ENCODE data around the gene FCN3.
"Not testable (repeated sequence)": the region's sequence is repeated elsewhere in the genome, so short reads cannot be mapped to it uniquely, and the experiment has no call there.

FCN3 gene

DNA sequence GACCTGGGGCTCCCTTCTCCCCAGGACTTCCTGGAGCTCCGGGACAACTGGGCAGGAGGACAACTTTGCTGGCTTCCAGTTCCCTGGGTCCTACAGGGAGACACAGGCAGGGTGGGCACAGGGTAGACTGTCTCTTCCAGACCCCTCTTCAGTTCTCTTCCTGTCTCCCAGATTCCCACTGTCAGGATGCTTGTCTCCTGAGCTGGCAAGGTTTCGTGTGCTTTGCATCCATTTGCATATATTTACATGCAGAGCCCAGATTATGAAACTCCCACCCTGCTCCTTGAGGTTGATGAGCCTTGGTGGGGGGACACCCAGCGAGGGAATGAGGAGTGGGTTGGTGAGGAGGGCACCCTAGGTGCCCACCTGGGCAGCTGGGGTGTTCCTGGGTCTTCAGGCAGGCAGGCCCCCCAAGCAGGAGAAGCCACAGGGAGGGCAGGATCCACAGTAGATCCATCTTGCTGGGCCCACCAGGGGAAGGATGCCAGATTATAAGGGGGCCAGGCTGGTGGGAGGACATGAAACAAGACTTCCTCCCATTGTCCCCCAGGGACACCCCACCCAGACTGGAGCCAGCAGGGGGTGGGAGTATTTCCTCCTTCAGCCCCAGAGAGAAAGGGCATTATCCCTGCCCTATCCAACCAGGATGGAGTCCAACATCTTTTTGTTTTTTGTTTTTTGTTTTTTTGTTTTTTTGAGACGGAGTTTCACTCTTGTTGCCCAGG lies at the start of gene FCN3:
Gene FCN3 (minus strand): TSS at position 463 of the 725 bp plus-strand sequence. CDS start 6 bp downstream, at position 457.
- DNase-seq, result no peak
- intact Hi-C loops (cut with DNase I), result no loop called here

DNA sequence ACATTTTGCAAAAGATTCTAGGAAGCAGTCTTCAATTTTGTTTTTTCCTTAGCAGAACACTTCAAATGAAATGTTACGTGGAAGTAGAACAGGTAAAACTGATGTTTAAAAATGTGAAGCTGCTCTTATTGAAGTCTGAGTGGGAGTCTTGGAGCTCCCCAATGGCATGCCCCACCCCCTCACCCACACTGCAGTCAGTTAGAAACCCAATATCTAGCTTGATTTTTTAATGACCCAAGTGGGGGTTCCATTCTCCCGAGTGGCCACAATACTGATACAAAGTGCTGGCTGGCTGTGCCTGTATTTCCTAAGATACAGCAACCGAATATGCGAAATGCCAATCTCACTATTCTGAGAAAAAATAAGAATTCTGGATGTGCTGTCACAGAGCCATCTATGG lies 49.1 kb upstream of the FCN3 start:
- intact Hi-C loops (cut with DNase I), result no loop called here
- peak in 2 of 42 donors; percentile 33 to 55 for DNase-seq

DNA sequence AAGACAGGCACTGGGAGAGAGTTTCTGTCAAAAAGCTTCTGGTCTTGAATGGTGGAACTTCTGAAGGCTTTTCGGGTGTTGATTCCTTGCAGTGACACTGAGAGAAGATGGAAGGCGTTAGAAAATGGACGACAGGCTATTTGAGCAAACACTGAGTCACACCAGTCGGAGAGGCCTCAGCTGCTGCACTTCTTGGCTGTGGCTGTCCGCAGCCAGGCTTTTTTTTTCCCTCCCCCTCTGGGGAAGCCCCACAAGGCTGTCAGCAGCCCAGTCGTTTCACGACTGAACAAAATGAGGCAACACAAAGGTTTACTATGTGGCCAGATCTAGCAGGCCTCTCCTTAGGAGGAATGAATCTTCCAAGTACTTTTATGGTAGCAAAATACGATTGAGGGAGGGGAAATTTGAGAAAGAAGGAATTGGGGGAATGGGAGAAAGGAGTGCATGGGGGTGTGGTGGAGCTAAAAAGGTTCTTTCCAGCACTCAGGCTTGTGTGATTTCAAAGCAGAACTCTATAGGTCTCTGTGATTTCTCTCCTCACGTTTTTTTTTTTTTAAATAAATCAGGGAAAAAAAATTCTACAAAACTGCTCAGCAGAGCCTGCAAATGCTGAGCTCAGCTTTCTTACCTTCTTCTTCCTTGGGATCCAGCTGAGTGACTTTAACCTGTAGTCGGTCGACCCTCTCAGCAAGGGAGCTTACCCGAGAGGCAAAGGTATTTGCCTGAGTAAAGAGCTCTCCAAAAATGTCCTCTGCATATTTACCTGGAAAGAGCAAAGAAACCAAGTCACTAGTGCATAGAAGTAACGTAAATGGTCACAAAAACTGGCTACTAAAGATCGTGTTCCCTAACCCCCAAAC lies 43.9 kb upstream of the FCN3 start:
- intact Hi-C loops (cut with DNase I), result loop anchor here (10.0 kb wide), 1 partner anchor 76 kb away; the partner anchor contains the start of gene WASF2
- DNase-seq, result peak in 37 of 42 donors; percentile 45 to 88 (median 68)

DNA sequence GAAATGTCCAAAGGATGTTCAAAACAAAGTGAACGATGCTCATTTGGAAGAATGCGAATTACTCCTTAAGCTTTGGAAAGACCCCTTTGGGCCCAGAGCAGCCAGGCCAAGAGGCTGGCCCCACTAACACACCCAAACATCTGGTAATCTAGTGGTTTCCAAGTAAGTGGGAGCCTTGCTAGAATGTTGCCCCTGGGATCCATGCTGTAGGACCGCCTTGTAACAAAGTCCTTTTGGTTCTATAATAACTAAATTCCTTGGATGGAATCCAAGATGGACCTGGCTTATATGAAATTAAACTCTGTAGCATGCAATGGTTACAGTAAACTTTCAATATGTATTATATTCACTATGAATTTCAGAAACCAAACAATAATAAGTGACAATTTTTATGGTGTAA lies 43.1 kb upstream of the FCN3 start:
- intact Hi-C loops (cut with DNase I), result loop anchor here (10.0 kb wide), 1 partner anchor 77 kb away; the partner anchor contains the start of gene WASF2
- DNase-seq, result no peak

DNA sequence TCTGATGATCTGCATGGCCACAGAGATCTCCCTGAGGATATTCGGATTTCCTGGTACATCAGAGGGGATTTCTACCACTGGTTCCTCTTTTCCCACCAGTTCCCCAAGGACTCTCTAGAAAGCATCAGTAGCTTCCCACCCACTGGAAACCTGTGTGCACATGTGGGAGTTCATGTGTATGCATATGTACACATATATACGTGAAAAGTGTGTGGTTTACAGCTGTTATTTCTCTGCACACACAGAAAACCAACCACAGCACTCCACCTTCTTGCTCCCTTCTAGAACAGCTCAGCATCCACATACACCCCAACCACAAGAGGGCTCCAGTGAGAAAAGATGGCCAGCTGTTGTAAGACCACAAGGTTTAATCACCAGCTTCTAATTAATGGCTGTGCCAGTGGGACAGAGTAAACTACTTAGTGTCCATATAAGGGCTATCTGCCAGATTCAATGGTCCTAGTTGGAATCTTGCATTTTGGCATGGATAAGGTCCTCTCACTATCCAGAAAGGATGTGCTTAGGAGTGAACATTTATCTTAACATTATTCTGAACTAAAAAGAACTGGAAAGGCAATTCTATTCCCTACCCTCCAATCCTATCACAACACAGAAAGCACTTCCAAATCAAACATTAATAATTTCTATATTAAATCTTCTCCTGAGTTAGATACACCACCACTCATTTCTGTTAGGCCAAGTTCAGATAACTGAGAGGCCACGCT lies 41.9 kb upstream of the FCN3 start:
- peak in 13 of 42 donors; percentile 35 to 78 (median 59) for DNase-seq
- intact Hi-C loops (cut with DNase I), result loop anchor here (10.0 kb wide), 1 partner anchor 78 kb away; the partner anchor contains the start of gene WASF2

DNA sequence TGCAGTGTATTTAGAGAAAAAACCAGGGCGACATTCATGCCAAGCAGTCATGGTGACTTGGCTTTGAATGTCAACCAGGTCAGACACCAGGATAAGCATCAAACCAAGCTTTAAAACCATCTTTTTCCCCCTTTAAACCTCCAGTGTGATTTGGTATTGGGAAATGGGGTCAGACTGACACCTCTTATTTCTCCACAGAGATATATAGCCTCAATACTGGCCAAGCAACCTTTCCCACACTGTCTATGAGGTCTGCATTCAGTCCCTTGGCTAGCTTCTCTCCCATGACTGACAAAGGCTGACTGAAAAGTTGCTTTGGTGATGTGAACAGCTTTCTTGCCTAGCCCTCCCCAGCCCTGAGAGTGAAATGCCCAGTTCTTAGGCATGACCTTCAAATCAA lies 39.5 kb upstream of the FCN3 start:
- DNase-seq, result no peak
- intact Hi-C loops (cut with DNase I), result loop anchor here (5.0 to 10.0 kb wide), 2 partner anchors 81 to 183 kb away; partner anchors contain the start of gene WASF2

DNA sequence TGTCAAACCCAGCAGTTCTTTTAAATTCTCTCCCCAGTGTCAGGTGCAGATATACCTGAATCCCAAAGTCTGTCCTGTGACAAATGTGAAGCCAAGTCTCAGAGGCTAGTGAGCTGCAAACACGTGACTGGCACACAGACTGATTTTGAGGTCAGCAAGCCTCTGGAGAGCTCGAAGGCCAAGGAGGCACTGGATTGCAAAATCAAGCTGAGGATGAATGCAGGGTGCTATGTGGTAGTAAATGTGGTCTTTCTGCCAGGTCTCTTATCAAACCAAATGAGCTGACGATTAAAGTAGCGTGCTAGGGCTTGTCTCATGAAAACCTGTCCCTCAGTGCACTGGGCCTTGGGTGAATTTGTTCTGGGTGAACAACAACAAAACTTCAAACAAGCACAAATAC lies 38.4 kb upstream of the FCN3 start:
- intact Hi-C loops (cut with DNase I), result loop anchor here (5.0 to 10.0 kb wide), 2 partner anchors 82 to 184 kb away; partner anchors contain the start of gene WASF2
- DNase-seq, result no peak

DNA sequence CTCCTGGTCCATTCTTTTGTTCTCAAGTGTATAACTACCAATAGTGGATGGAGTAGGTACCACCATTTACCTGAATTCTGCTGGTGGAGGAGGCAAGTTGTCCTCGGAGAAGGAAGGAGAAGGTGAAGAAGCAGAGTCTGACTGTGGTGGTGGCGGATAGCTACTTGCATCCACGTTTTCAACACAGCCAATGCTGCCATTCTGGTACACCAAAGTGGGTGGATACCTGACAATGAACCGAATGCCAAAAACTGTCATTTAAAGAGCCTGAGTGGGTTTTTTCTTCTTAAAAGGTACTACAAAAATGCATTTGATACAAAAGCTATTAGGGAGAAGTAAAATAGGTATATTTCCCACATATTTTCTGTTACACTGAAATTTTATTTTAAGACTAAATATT lies 37.9 kb upstream of the FCN3 start:
- intact Hi-C loops (cut with DNase I), result loop anchor here (5.0 to 10.0 kb wide), 2 partner anchors 82 to 185 kb away; partner anchors contain the start of gene WASF2

DNA sequence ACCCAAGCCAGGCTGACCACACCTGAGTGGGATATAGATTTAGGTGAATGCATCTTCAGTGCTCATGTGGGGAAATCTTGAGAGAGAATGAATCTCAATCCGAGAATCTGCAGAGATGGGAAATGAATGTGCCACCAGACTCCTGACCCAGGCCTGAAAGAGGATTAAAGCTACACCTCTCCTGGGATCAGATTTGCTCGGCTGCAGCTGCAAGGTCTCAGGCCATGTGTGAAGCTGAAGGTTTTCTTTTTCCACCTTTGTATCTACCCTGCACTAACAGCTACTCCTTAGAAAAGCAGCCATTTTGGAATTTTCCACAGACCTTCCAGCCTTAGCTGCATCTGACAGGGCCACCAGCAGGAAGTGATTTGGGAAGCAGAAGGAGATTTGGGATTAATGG lies 36.1 kb upstream of the FCN3 start:
- DNase-seq, result no peak
- intact Hi-C loops (cut with DNase I), result loop anchor here (5.0 to 10.0 kb wide), 2 partner anchors 84 to 187 kb away; partner anchors contain the start of gene WASF2

More for the DNA sequence above, 37.9 kb upstream of the FCN3 start:
- peak in 6 of 42 donors; percentile 50 to 77 (median 66) for DNase-seq

DNA sequence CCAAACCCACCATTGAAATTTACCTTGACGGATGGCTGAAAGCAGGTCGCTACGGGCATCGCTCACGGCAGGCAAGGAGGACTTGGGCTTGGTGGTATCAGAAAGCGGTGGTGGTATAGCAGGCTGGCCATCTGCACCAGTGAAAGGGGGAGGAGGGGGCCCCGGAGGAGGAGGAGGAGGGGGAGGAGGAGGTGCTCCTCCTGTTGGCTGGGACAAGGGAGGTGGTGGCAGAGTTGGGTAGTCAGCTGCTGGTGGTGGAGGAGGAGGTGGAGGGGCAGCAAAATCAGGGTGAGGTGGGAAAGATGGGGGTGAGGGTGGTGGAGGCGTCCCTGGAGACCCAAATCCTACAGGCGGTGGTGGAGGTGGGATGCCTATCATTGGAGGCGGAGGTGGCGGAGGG lies 35.0 kb upstream of the FCN3 start:
- intact Hi-C loops (cut with DNase I), result loop anchor here (5.0 to 10.0 kb wide), 3 partner anchors 85 to 255 kb away; partner anchors contain the start of gene WASF2
- DNase-seq, result no peak

DNA sequence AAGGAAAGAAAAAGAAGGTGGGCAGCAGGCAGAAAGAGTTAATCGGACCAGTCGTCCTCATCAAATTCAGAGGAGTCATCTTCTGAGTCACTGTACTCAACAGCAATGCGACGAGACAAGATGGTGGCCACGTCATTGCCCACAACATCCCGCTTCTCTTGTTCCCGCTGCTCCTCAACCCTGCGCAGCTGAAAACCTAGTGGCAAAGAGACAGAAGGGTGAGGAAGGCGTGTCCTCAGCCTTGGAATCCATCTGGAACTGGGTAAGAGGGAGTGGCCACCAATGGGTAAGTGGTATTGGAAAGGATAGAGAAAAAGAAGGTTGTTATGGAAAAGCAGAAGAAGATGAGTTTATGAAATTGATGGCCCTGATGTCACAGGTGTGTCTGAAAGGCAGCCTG lies 33.5 kb upstream of the FCN3 start:
- intact Hi-C loops (cut with DNase I), result loop anchor here (10.0 kb wide), 1 partner anchor 257 kb away; no protein-coding TSS in a partner anchor
- DNase-seq, result no peak

DNA sequence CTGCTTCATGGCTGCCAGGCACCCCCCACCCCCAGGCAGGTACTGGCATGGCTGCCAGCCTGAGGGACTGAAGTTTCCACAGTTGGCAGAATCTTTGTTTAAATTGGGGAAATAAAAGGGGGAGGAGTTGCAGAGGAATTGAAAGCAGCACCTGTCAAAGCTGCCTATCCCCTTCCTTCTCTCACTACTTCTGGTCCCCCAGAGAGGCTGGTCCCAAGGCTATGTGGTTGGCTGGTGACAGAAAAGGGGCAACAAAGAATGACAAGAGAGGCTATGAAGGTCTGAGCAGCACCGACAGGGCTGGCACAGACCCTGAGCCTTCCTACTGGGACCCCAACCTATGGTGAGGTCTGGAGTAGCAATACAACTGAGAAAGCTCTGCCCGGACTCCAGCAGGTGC lies 32.2 kb upstream of the FCN3 start:
- intact Hi-C loops (cut with DNase I), result loop anchor here (10.0 kb wide), 1 partner anchor 258 kb away; no protein-coding TSS in a partner anchor
- DNase-seq, result not testable (repeated sequence)

DNA sequence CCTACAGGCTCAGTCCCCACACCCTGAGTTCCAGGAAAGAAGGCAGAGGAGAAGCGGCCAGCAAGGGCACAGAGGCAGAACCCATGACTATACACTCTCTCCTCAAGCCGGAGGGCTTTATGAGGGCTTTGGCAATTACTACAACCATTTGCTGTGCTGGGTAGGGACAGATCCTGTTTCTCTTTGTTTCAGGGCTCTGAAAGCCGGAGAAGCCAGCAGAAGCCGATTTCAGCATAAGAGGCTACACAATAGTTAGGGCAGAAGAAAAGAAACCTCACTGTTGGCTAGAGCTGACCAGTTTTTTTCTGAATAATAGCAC lies 31.7 kb upstream of the FCN3 start:
- intact Hi-C loops (cut with DNase I), result loop anchor here (10.0 kb wide), 1 partner anchor 258 kb away; no protein-coding TSS in a partner anchor
- DNase-seq, result peak in 5 of 42 donors; percentile 31 to 63 (median 53)

DNA sequence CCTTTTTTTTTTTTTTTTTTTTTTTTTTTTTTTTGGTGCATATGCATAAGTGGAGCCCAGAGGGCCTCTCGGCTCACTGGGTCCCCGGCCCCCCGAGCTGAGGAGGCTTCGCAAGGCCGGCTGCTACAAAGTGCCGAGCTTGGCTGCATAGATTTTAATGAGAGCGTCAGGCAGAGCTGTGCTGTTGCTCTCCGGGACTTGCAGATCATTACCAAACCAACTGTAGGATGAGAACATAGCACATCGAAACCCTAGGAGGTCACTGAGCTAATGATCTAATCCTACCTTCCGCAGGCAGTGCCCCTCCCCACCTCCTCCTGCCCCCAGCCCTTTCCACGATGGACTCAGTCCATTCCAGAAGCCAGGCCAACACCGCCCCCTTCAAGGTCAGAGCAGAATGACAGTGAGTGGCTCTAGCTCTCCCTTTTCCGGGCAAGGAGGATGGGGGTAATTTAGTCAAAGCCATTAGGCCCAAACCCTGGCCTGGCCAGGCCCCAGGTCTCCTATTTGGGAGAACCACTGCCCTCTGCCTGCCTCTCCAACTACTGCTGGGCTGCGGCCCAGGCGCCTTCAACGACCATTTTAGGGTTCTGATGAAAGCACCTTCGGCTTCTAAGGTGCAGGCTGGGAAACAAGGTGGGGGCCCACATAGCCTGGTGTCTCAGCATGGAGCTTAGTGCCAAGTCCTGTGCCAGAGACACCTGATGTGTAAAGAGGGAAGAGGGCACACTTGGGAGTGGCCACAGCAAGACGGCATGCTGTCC lies 31.2 kb upstream of the FCN3 start:
- intact Hi-C loops (cut with DNase I), result loop anchor here (10.0 kb wide), 1 partner anchor 259 kb away; no protein-coding TSS in a partner anchor
- DNase-seq, result peak in 2 of 42 donors; percentile 33 to 35

DNA sequence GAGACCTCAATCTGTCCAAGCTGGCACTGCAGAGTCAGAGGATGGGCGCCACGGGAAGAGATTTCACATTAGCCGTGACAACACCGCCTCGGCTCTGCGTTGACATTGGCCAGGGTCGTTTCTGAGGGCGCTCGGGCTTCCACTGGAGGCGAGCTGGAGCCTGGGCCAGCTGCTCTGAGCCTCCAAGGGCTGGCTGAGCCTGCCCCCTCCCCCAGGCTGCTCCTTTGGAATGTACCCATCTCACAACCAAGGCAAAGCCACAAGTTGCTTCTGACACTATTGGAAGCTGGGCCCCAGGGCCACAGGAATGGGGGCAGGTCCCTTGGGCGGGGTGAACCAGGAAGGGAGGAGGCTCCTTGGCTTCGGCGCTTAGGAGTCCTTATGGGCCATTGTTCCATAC lies 30.4 kb upstream of the FCN3 start:
- no peak for DNase-seq
- intact Hi-C loops (cut with DNase I), result loop anchor here (10.0 kb wide), 1 partner anchor 260 kb away; no protein-coding TSS in a partner anchor

DNA sequence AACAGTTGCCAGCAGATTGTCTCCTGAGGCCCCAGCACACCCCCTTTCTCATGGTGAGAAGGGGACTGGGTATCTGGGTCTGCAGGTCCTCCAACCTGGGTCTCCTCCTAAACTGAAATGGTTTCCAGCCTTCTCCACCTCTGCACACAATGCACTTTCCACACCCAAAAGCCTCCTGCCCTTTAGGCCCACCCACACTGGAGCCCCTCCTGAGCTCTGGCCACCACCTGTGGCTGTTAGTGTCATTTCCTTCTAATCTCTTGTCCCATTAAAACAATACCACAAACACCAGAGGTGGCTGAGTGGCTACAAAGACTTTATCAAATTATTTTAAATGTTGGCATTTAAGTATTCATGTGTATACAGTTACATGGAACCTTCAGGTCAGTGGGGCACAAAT lies 29.3 kb upstream of the FCN3 start:
- intact Hi-C loops (cut with DNase I), result loop anchor here (5.0 to 10.0 kb wide), 2 partner anchors 203 to 261 kb away; no protein-coding TSS in a partner anchor
- no peak for DNase-seq

DNA sequence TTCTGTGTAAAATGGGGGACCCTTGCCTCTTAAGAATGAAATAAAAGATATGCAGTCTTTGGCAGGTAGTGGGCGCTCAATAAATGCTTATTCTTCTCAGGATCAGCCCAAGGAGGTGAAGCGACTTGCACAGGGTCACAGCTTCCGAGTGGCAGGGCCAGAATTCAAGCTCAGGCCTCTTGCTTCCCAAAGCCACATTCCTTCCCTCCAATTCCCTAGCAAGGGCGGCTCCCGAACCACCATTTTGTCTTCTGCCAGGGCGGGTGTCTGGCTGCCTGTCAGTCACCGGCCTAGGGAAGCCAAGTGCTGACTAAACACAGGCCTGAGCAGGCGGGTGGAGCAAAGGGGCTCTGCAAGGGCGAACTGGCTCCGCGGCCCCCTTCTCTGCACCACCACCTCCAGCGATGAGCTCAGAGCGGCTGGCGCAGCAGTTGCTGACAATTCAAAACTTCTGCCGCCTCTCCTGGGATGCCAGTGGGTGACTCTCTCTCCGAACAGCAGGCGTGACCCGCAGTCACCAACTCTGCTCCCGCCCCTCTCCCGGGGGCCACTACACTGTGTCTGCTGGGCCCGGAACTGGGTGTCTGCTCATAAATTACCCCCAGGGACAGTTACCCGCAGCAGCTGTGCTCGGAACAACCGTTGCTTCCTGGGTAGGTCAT lies 28.6 kb upstream of the FCN3 start:
- DNase-seq, result peak in 22 of 42 donors; percentile 17 to 71 (median 44)
- intact Hi-C loops (cut with DNase I), result loop anchor here (5.0 to 10.0 kb wide), 2 partner anchors 204 to 262 kb away; no protein-coding TSS in a partner anchor

All from head of caudate nucleus (tissue), 42 donors.